ENCODE results near the gene COL10A1. TPM values are rescaled to one million over a fixed set of nuclear protein-coding genes. Genes with fewer than 3 reads are reported as not detected.
A peak's percentile ranks its signal among the peaks of the same experiment; 100 is the strongest.

The COL10A1 gene
- total RNA-seq, 1 donor, result 4.3 TPM

GRCh38 chr6:116078522-116078921 is 47.4 kb downstream of the COL10A1 start:
- TF ChIP-seq CTCF (IDR thresholded peaks at IDR 0.05; ENCODE audit: insufficient read depth, low read depth, low read length), result no peak
- H3K4me3 ChIP-seq (ENCODE audit: low read depth, low read length), result no peak overlapping the region
- no peak for DNase-seq (ENCODE audit: low read depth)

GRCh38 chr6:116074732-116075390 is 51.1 kb downstream of the COL10A1 start:
- no peak for DNase-seq (ENCODE audit: low read depth)
- no peak for TF ChIP-seq CTCF (IDR thresholded peaks at IDR 0.05; ENCODE audit: insufficient read depth, low read depth, low read length)
- H3K4me3 ChIP-seq (ENCODE audit: low read depth, low read length), result no peak overlapping the region

GRCh38 chr6:116073765-116074440 is 52.0 kb downstream of the COL10A1 start:
- no peak overlapping the region for H3K4me3 ChIP-seq (ENCODE audit: low read depth, low read length)
- no peak for TF ChIP-seq CTCF (IDR thresholded peaks at IDR 0.05; ENCODE audit: insufficient read depth, low read depth, low read length)
- peak; percentile 73 for DNase-seq (ENCODE audit: low read depth)

DNA sequence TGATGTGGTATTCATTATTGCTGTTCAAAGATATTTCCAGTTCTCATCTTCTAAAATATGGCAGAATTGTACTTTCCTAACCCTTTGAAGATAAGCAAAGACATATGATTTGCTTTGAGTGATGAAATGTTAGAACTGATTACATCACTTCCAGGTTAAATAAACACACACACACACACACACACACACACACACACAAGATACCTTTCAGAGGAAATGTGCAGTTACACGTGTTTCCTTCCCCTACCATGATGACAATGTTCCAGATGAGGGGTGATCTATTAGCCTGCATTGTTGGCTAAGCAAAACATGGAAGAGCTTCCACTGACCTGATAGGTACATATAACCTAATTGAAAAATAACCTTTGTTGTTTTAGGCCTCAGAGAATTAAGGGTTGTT is 53.6 kb downstream of the COL10A1 start:
- H3K4me3 ChIP-seq (ENCODE audit: low read depth, low read length), result no peak overlapping the region
- DNase-seq (ENCODE audit: low read depth), result no peak

GRCh38 chr6:116070616-116071389 is 55.1 kb downstream of the COL10A1 start:
- DNase-seq (ENCODE audit: low read depth), result no peak
- H3K4me3 ChIP-seq (ENCODE audit: low read depth, low read length), result no peak overlapping the region
- no peak for TF ChIP-seq CTCF (IDR thresholded peaks at IDR 0.05; ENCODE audit: insufficient read depth, low read depth, low read length)

More for the DNA sequence above, 53.6 kb downstream of the COL10A1 start:
- TF ChIP-seq CTCF (IDR thresholded peaks at IDR 0.05; ENCODE audit: insufficient read depth, low read depth, low read length), result no peak

- TF ChIP-seq CTCF (IDR thresholded peaks at IDR 0.05; ENCODE audit: insufficient read depth, low read depth, low read length), result no peak
- no peak overlapping the region for H3K4me3 ChIP-seq (ENCODE audit: low read depth, low read length)
- no peak for DNase-seq (ENCODE audit: low read depth)
Observed at GRCh38 chr6:116070101-116070500, 55.8 kb downstream of the COL10A1 start.

Other genes starting within 250 kb of the COL10A1 start
- gene FRK, start 65.2 kb downstream of the COL10A1 start, total RNA-seq, result 0.32 and 0.43 TPM in 2 replicates
- gene NT5DC1, start 25.3 kb downstream of the COL10A1 start, total RNA-seq, result 5.2 and 7.8 TPM in 2 replicates
- 16.4 and 18.0 TPM in 2 replicates for gene TSPYL4, start 127.9 kb upstream of the COL10A1 start, total RNA-seq
- 76.3 and 114 TPM in 2 replicates for gene TSPYL1, start 153.8 kb upstream of the COL10A1 start, total RNA-seq
- 93.3 and 111 TPM in 2 replicates for gene DSE, start 244.8 kb upstream of the COL10A1 start, total RNA-seq

All from fibroblast of villous mesenchyme (primary cell).